Peyer's patch (tissue), 4 donors: ENCODE measurements around the gene APOM.

Source experiments
- CTCF ChIP-seq, 6 experiments: fragments of 450-650 bp in 4 of 6; fragments of 200-600 bp in 2 of 6; sonication (generic) in 1 of 6; IDR thresholded peaks; one replicate each; pipeline ENCODE4 v1.5.1; 2017 to 2019; ENCODE audit warnings: antibody characterized with exemption in 6 of 6, mild to moderate bottlenecking in 3 of 6, moderate library complexity in 1 of 6
- POLR2A ChIP-seq, 2 donors: fragments of 450-650 bp; IDR thresholded peaks; one replicate each; pipeline ENCODE4 v1.5.1; 2017; ENCODE audit warnings: antibody characterized with exemption in 2 of 2, mild to moderate bottlenecking in 2 of 2, moderate library complexity in 2 of 2

- TF ChIP-seq POLR2A (IDR thresholded peaks at IDR 0.05), result no peak
- no peak for TF ChIP-seq CTCF (IDR thresholded peaks at IDR 0.05)
Observed at GRCh38 chr6:31645325-31645724, 10.4 kb upstream of the APOM start.
